ENCODE measurements around the gene P2RY14.

DNA sequence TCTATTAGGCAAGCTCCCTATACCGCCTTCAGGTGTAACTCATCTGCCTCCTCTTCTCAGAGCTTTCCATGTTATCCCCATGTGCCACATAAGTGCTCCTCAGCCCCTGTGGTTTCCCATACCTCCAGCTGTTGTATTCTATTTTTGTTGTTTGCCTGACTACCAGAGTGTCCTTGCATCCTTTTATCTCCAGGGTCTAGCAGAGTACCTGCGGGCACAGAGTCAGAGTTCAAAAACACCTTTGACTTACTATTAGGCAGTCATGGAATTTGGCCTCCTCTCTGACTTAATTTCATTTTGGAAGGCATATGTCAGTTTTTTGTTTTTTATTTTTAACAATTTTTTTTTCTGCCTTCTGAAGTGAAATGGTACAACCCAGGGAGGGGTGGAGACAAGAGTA lies 31.2 kb upstream of the P2RY14 start:
- no peak for TF ChIP-seq EZH2 (IDR thresholded peaks at IDR 0.05; ENCODE audit: insufficient read depth, poor library complexity, severe bottlenecking)
- no peak for TF ChIP-seq EZH2phosphoT487 (IDR thresholded peaks at IDR 0.05; ENCODE audit: insufficient read depth, low read depth)
